ENCODE data around the gene RAMACL. TPM values are rescaled to one million over a fixed set of nuclear protein-coding genes. Genes with fewer than 3 reads are reported as not detected.
"Not testable (repeated sequence)": the region's sequence is repeated elsewhere in the genome, so short reads cannot be mapped to it uniquely, and the experiment has no call there.

The RAMACL gene
- total RNA-seq, 1 donor from 2014 or later, result 0.88 TPM

- no peak for ATAC-seq
Observed at GRCh38 chr6:166595061-166595780, 8.7 kb upstream of the RAMACL start.

- ATAC-seq, result no peak
Observed at GRCh38 chr6:166592821-166593220, 6.3 kb upstream of the RAMACL start.

GRCh38 chr6:166591961-166592520 lies 5.6 kb upstream of the RAMACL start:
- no peak for ATAC-seq

GRCh38 chr6:166591026-166591425 lies 4.5 kb upstream of the RAMACL start:
- ATAC-seq, result no peak

- no peak for ATAC-seq
Observed at GRCh38 chr6:166589786-166590574, 3.5 kb upstream of the RAMACL start.

GRCh38 chr6:166589337-166589731 lies 2.9 kb upstream of the RAMACL start:
- no peak for ATAC-seq

GRCh38 chr6:166588691-166589336 lies 2.3 kb upstream of the RAMACL start:
- no peak for ATAC-seq

GRCh38 chr6:166587631-166588413 lies 1.3 kb upstream of the RAMACL start:
- ATAC-seq, result no peak

- no peak for ATAC-seq
Observed at GRCh38 chr6:166584853-166585429, 1.5 kb downstream of the RAMACL start.

- no peak for ATAC-seq
Observed at GRCh38 chr6:166584155-166584554, 2.3 kb downstream of the RAMACL start.

GRCh38 chr6:166583230-166583965 lies 3.1 kb downstream of the RAMACL start:
- no peak for ATAC-seq

GRCh38 chr6:166582258-166582657 lies 4.2 kb downstream of the RAMACL start:
- no peak for ATAC-seq

- not testable (repeated sequence) for ATAC-seq
Observed at GRCh38 chr6:166581801-166582200, 4.7 kb downstream of the RAMACL start.

- ATAC-seq, result no peak
Observed at GRCh38 chr6:166581091-166581511, 5.4 kb downstream of the RAMACL start.

GRCh38 chr6:166580076-166581050 lies 6.1 kb downstream of the RAMACL start:
- ATAC-seq, result no peak

- no peak for ATAC-seq
Observed at GRCh38 chr6:166579237-166579850, 7.1 kb downstream of the RAMACL start.

- no peak for ATAC-seq
Observed at GRCh38 chr6:166578536-166579236, 7.8 kb downstream of the RAMACL start.

- peak; percentile 50 for ATAC-seq
Observed at GRCh38 chr6:166575205-166575604, 11.3 kb downstream of the RAMACL start.
